Erythroblast (primary cell): Measurements from ENCODE around the gene EML1.

ENCODE experiments used
- GATA1 ChIP-seq: IDR thresholded peaks from 2 replicates; pipeline ENCODE4 v1.6.1; 2011; ENCODE audit warnings: low read depth, mild to moderate bottlenecking, control low read depth, low read length, moderate library complexity
- POLR2A ChIP-seq: IDR thresholded peaks from 2 replicates; pipeline ENCODE4 v1.6.1; 2011; ENCODE audit warnings: mild to moderate bottlenecking, low read length

GRCh38 chr14:99945732-99946651 lies 152.8 kb downstream of the EML1 start:
- TF ChIP-seq POLR2A (no peak), GATA1 (no peak)
